ENCODE data around the gene COL2A1.

COL2A1 gene

GRCh38 chr12:47991106-47992061, 12.9 kb downstream of the COL2A1 start:
- peaks cover 37% of the 10 kb centered on the region for H3K4me1 Mint-ChIP-seq
- H3K36me3 Mint-ChIP-seq, result no peaks in the 10 kb centered on the region
- H3K27me3 Mint-ChIP-seq, result peaks cover 39% of the 10 kb centered on the region
- H3K9me3 Mint-ChIP-seq, result no peaks in the 10 kb centered on the region
- no peak overlapping the region for H3K27ac Mint-ChIP-seq
- H3K4me3 Mint-ChIP-seq, result no peak overlapping the region
- no peak for ATAC-seq

- no peaks in the 10 kb centered on the region for H3K9me3 Mint-ChIP-seq
- H3K36me3 Mint-ChIP-seq, result no peaks in the 10 kb centered on the region
- ATAC-seq, result peak; percentile 94
- peaks cover 39% of the 10 kb centered on the region for H3K4me1 Mint-ChIP-seq
- no peak overlapping the region for H3K4me3 Mint-ChIP-seq
- peak overlapping the region; percentile 45 for H3K27ac Mint-ChIP-seq
- H3K27me3 Mint-ChIP-seq, result peaks cover 33% of the 10 kb centered on the region
These were observed 13.7 kb downstream of the COL2A1 start for GRCh38 chr12:47990351-47991105.

- peaks cover 39% of the 10 kb centered on the region for H3K4me1 Mint-ChIP-seq
- ATAC-seq, result no peak
- H3K4me3 Mint-ChIP-seq, result no peak overlapping the region
- peak overlapping the region; percentile 45 for H3K27ac Mint-ChIP-seq
- H3K27me3 Mint-ChIP-seq, result peaks cover 24% of the 10 kb centered on the region
- H3K9me3 Mint-ChIP-seq, result no peaks in the 10 kb centered on the region
- no peaks in the 10 kb centered on the region for H3K36me3 Mint-ChIP-seq
These were observed 14.6 kb downstream of the COL2A1 start for GRCh38 chr12:47989666-47990065.

- ATAC-seq, result no peak
- H3K4me1 Mint-ChIP-seq, result peaks cover 39% of the 10 kb centered on the region
- H3K4me3 Mint-ChIP-seq, result no peak overlapping the region
- no peaks in the 10 kb centered on the region for H3K9me3 Mint-ChIP-seq
- H3K36me3 Mint-ChIP-seq, result no peaks in the 10 kb centered on the region
- no peak overlapping the region for H3K27ac Mint-ChIP-seq
- H3K27me3 Mint-ChIP-seq, result peaks cover 18% of the 10 kb centered on the region
These were observed 15.3 kb downstream of the COL2A1 start for GRCh38 chr12:47989023-47989417.

- Mint-ChIP-seq H3K9me3 (no peaks in the 10 kb centered on the region), H3K27ac (no peak overlapping the region), H3K4me3 (no peak overlapping the region), H3K36me3 (no peaks in the 10 kb centered on the region), H3K27me3 (peaks cover 11% of the 10 kb centered on the region), H3K4me1 (peaks cover 39% of the 10 kb centered on the region)
- no peak for ATAC-seq
These were observed 15.9 kb downstream of the COL2A1 start for GRCh38 chr12:47988073-47989022.

- ATAC-seq, result no peak
- Mint-ChIP-seq H3K4me1 (peaks cover 39% of the 10 kb centered on the region), H3K36me3 (no peaks in the 10 kb centered on the region), H3K4me3 (no peak overlapping the region), H3K9me3 (no peaks in the 10 kb centered on the region), H3K27ac (no peak overlapping the region), H3K27me3 (peaks cover 18% of the 10 kb centered on the region)
These were observed 16.7 kb downstream of the COL2A1 start for GRCh38 chr12:47987411-47988072.

- H3K4me3 Mint-ChIP-seq, result no peak overlapping the region
- no peak overlapping the region for H3K27ac Mint-ChIP-seq
- H3K9me3 Mint-ChIP-seq, result no peaks in the 10 kb centered on the region
- H3K36me3 Mint-ChIP-seq, result no peaks in the 10 kb centered on the region
- H3K4me1 Mint-ChIP-seq, result peaks cover 39% of the 10 kb centered on the region
- no peak for ATAC-seq
- peaks cover 26% of the 10 kb centered on the region for H3K27me3 Mint-ChIP-seq
These were observed 17.4 kb downstream of the COL2A1 start for GRCh38 chr12:47986832-47987231.

- Mint-ChIP-seq H3K4me1 (peaks cover 37% of the 10 kb centered on the region), H3K27me3 (peaks cover 28% of the 10 kb centered on the region), H3K4me3 (no peak overlapping the region), H3K36me3 (no peaks in the 10 kb centered on the region), H3K9me3 (no peaks in the 10 kb centered on the region), H3K27ac (no peak overlapping the region)
- ATAC-seq, result no peak
These were observed 18.0 kb downstream of the COL2A1 start for GRCh38 chr12:47986291-47986660.

GRCh38 chr12:47985596-47986290, 18.5 kb downstream of the COL2A1 start:
- H3K27me3 Mint-ChIP-seq, result peaks cover 28% of the 10 kb centered on the region
- no peaks in the 10 kb centered on the region for H3K36me3 Mint-ChIP-seq
- H3K4me1 Mint-ChIP-seq, result peaks cover 32% of the 10 kb centered on the region
- H3K4me3 Mint-ChIP-seq, result no peak overlapping the region
- no peaks in the 10 kb centered on the region for H3K9me3 Mint-ChIP-seq
- no peak for ATAC-seq
- H3K27ac Mint-ChIP-seq, result no peak overlapping the region

GRCh38 chr12:47984331-47984801, 19.9 kb downstream of the COL2A1 start:
- no peak overlapping the region for H3K4me3 Mint-ChIP-seq
- H3K9me3 Mint-ChIP-seq, result no peaks in the 10 kb centered on the region
- H3K4me1 Mint-ChIP-seq, result peaks cover 18% of the 10 kb centered on the region
- no peak for ATAC-seq
- no peaks in the 10 kb centered on the region for H3K36me3 Mint-ChIP-seq
- no peak overlapping the region for H3K27ac Mint-ChIP-seq
- H3K27me3 Mint-ChIP-seq, result peaks cover 29% of the 10 kb centered on the region

GRCh38 chr12:47983541-47984115, 20.6 kb downstream of the COL2A1 start:
- H3K27ac Mint-ChIP-seq, result no peak overlapping the region
- H3K4me3 Mint-ChIP-seq, result no peak overlapping the region
- no peaks in the 10 kb centered on the region for H3K9me3 Mint-ChIP-seq
- peaks cover 12% of the 10 kb centered on the region for H3K4me1 Mint-ChIP-seq
- H3K27me3 Mint-ChIP-seq, result peaks cover 32% of the 10 kb centered on the region
- no peak for ATAC-seq
- H3K36me3 Mint-ChIP-seq, result no peaks in the 10 kb centered on the region

GRCh38 chr12:47982770-47983169, 21.5 kb downstream of the COL2A1 start:
- no peak for ATAC-seq

GRCh38 chr12:47982311-47982710, 22.0 kb downstream of the COL2A1 start:
- no peak for ATAC-seq
- Mint-ChIP-seq H3K4me1 (peaks cover 5% of the 10 kb centered on the region), H3K27me3 (peaks cover 29% of the 10 kb centered on the region), H3K27ac (no peak overlapping the region), H3K9me3 (no peaks in the 10 kb centered on the region), H3K36me3 (no peaks in the 10 kb centered on the region), H3K4me3 (no peak overlapping the region)

More at GRCh38 chr12:47982770-47983169, 21.5 kb downstream of the COL2A1 start:
- no peak overlapping the region for H3K4me3 Mint-ChIP-seq
- peaks cover 29% of the 10 kb centered on the region for H3K27me3 Mint-ChIP-seq
- H3K36me3 Mint-ChIP-seq, result no peaks in the 10 kb centered on the region
- H3K9me3 Mint-ChIP-seq, result no peaks in the 10 kb centered on the region
- H3K4me1 Mint-ChIP-seq, result peaks cover 5% of the 10 kb centered on the region
- H3K27ac Mint-ChIP-seq, result no peak overlapping the region
